Muscle of back (tissue), 11 donors: ENCODE results near the gene RNF5. TPM values are rescaled to one million over a fixed set of nuclear protein-coding genes. Genes with fewer than 3 reads are reported as not detected.

Source experiments
- DNase-seq, 3 donors: peaks; one replicate each; pipeline versions ENCODE4 v3.0.0 to v3.0.0-alpha.2; 2013
- polyA plus RNA-seq, 10 donors: library from polyadenylated mRNA; unstranded; fragments of 120-200 nt; gene quantifications; one replicate each; pipeline ENCODE4 v1.2.1, GENCODE V29; 2013; ENCODE audit not compliant: insufficient read length in 10 of 10

Gene RNF5
- polyA plus RNA-seq, 10 donors, result 39.1 to 54.0 (median 48.7) TPM

DNA sequence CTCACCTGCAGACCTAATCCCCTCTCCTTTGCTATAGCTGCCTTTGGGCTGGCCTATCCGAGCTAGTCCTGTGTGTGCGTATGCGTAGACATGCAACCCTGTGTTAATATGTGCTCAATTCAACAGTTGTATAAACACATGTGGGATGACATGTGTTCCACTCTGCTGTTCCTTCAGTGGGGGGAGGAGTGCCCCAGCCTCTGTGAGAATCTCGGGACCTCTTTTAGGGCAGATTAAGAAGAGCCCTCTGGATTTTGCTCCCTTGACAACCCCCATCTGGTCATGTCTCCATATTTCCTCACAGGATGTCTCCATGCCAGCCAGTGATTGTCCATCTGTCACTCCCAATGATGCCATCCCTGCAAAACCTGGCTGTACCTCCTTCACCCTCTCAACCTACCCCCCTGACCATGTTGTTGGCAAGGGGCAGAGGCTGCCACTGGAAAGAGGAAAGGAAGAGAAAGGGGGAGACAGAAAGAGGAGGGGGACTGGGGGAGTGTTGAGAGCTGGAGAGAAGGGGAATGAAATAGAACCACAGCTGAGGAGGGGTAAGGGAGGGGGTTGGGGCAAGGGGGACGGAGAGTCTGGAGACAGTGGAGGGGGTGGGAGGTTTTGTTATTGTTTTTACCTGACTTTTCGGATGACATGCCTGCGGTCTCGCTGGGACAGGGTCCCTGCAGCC, 26.9 kb upstream of the RNF5 start:
- no peak for DNase-seq

DNA sequence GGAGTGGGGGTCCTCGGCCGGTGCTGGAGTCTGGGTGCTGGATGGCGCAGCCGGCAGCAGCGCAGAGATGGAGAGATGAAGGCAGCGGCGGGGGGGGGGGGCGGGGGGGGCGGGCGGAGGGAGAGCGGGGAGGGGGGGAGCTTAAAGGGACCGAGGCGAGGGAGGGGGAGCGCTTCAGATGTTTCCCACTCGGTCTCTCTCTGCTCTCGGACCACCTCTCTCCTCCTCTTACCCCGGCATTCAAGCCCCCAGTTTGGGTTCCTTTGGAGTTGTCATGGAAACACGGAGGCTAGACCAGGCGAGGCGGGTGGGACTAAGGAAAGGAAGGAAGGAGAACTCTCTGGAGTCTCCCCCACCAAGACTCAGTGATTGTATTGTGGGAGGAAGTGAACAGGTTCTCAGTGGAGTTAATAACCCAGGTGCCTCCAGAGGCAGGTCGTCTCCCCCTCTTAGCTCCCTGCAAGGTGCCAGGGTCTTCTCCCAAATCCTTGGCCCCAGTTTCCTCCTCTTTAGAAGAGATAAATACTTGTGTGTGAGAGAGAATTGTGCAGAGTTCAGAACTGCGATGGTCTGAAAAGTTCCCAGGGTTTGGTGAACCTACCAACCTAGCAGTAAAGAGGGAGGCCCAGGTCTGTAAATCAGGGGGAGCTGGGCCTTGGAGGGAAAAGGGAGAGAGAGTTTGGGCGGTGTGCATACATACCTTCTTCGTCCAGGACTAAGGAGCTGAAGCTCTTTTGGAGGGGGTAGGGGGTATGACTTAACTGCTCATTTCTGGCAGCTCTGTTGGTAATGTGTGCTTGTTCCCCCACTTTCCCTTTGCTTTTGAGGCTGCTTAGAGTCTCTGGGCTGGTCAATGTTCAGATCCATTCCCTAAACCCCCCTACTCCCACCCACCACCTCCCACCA, 26.1 kb upstream of the RNF5 start, which contains the start of gene PRRT1:
Gene PRRT1 (minus strand): TSS at position 77 of the 906 bp plus-strand sequence. CDS start 112 bp downstream, outside the sequence.
- DNase-seq, result no peak

DNA sequence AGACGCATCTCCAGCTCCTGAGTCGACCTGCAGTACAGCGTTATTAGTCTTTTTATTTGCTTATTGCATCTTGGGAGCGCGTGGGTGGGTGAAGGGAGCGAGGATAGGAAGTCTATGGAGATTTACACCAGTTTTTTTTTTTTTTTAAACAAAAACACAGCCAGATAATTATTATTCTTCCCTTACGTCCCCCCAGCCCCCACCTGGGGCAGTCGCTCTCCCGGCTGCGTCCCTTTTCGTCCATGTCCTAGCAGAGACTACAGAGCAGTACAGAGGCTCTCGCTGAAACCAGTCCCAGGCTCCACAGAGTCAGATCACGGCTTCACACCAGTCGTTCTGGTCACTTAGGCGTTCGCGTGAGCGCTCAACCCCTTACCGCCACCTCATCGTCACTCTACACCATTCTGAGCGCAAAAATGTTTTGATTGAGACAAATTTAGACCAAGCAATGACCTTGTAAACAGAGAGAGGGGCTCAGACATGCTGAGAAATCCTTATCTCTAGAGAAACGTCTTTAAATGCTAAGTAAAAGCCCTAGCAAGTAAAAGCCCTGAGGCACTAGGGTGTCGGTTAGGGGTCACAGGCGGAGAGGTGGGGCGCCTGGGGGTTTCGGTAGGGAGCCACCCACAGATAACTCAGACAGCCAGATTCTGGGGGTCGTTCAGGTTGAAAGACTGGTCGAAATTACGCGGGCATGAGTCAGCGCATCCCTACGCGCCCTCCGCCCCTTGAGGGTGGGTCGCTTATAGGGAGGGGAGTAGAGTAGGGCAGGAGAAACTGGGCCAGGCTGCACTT, 25.2 kb upstream of the RNF5 start:
- peak in 2 of 3 donors; percentile 32 to 65 for DNase-seq

GRCh38 chr6:32153564-32154513, 24.4 kb upstream of the RNF5 start, which contains the start of gene PPT2:
PPT2 (plus strand) TSS chr6:32154141; CDS start chr6:32154595, 454 bp downstream.
- DNase-seq, result peak; percentile 94 to 98 (median 96)

GRCh38 chr6:32154514-32155161, 23.6 kb upstream of the RNF5 start:
- DNase-seq, result peak; percentile 70 to 88 (median 73)

GRCh38 chr6:32156891-32157290, 21.3 kb upstream of the RNF5 start:
- no peak for DNase-seq

GRCh38 chr6:32158052-32158451, 20.2 kb upstream of the RNF5 start:
- DNase-seq, result no peak

GRCh38 chr6:32163559-32164258, 14.5 kb upstream of the RNF5 start:
- DNase-seq, result no peak

- DNase-seq, result no peak
These were observed 13.9 kb upstream of the RNF5 start, which contains the start of gene EGFL8 for GRCh38 chr6:32164295-32164694. EGFL8 (plus strand) TSS chr6:32164595; CDS start chr6:32166166, 1,571 bp downstream.

GRCh38 chr6:32166411-32167061, 11.7 kb upstream of the RNF5 start:
- no peak for DNase-seq

GRCh38 chr6:32167154-32167760, 10.9 kb upstream of the RNF5 start:
- no peak for DNase-seq

GRCh38 chr6:32167761-32168262, 10.4 kb upstream of the RNF5 start:
- DNase-seq, result no peak

DNA sequence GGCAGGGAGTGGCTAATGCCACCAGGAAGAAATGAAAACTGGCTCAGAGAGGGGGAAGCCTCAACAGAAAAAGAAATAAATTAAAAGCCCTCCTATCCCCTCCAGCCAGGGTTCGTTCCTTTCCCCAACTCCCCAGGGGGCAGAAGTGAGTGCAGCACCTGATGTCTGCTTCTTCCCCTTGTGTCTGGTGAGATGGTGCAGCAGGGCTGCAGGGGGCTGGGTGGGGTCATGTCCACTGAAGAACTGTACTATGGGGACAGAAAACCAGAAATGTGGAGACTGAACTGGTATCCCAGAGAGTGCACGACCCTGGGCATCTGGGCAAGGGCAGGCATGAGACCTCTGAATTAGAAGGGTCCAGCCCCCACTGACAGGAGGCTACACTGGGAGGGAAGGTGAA, 9.9 kb upstream of the RNF5 start:
- no peak for DNase-seq

DNA sequence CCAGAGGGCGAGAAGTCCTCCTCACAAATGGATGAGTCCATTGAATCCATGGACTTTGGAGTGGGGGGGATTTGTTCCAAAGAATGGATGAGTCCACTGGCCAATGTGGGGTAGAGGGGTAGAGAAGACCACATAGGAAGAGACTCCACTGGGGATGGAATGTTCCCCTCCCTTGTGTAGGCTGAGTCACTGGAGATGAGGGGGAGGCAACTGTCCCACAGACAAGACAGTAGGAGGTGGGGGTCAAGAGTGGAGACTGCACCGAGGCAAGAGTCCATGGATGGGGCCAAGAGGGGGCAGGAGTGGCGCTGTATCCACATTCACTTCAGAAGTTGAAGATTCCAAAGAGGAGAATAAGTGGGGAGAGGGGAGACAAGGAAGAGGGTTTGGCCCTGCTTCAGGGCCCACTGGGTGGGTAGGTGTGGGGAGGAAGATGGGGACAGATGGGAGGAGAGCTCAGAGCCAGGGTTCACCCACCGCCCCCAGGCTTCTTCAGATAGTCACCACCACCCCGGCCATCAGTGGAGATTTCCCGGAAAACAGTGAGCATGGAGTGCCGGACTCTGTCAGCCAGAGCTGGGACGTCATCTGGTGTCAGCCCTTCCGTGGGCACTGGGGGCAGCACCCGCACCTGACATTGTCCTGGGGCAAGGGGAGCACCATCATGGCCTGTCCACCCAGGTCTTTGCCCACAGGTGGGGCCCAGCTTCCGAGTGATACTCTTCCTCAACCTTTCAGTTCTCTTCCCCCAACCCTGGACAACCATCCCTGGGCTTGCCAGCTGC, 9.2 kb upstream of the RNF5 start:
- no peak for DNase-seq

DNA sequence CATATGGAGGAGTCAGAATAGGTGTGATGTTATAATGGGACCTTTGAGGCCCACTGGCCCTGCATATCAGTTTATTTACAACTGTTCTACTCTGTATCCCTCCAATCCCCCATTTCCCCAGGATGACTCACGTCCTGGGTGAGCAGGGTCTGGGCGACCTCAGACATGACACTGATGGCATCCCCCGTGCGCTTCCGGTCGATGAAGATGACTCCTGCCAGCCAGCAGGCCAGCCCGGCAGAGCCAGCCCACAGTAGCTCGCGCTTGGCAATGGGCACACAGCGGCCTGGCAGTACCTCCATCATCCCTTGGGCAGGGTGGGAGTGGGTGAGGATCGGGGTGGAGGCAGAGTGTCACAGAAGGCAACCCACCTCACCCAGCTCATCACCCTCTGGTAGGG, 7.9 kb upstream of the RNF5 start:
- DNase-seq, result no peak

- no peak for DNase-seq
These were observed 7.0 kb upstream of the RNF5 start for GRCh38 chr6:32171234-32171633.

GRCh38 chr6:32173051-32173727, 5.0 kb upstream of the RNF5 start:
- DNase-seq, result peak in 1 of 3 donors; percentile 1
